Left lobe of liver (tissue), 2 donors: ENCODE results near the gene ECI2. TPM values are rescaled to one million over a fixed set of nuclear protein-coding genes. Genes with fewer than 3 reads are reported as not detected.

Experiments
- ATAC-seq: fragments of 200-7000 bp; cut with Tn5 transposase; one replicate; pipeline ENCODE4 v1.9.1; 2020; ENCODE audit warnings: mild to moderate bottlenecking, moderate library complexity
- DNase-seq: peaks from one replicate; pipeline ENCODE4 v3.0.0-alpha.2; 2020; ENCODE audit warnings: low spot score
- total RNA-seq: library from RNA; stranded (reverse); gene quantifications from one replicate; pipeline ENCODE4 v1.2.1, GENCODE V29; 2021
- donor health status: DM: no; HTN: no; CAD: no; lungs with moderate emphysema.
- donor health status: DM: no; HTN: yes; CAD: no.

ECI2 gene
- 129 TPM for total RNA-seq

GRCh38 chr6:4134841-4135664 is at the start of gene ECI2:
Gene ECI2 (minus strand): TSS chr6:4135575. CDS start chr6:4135560, 15 bp downstream.
- DNase-seq (no peak), ATAC-seq (peak; percentile 35)

GRCh38 chr6:4180652-4181255 is 45.4 kb upstream of the ECI2 start:
- DNase-seq (no peak), ATAC-seq (no peak)

DNA sequence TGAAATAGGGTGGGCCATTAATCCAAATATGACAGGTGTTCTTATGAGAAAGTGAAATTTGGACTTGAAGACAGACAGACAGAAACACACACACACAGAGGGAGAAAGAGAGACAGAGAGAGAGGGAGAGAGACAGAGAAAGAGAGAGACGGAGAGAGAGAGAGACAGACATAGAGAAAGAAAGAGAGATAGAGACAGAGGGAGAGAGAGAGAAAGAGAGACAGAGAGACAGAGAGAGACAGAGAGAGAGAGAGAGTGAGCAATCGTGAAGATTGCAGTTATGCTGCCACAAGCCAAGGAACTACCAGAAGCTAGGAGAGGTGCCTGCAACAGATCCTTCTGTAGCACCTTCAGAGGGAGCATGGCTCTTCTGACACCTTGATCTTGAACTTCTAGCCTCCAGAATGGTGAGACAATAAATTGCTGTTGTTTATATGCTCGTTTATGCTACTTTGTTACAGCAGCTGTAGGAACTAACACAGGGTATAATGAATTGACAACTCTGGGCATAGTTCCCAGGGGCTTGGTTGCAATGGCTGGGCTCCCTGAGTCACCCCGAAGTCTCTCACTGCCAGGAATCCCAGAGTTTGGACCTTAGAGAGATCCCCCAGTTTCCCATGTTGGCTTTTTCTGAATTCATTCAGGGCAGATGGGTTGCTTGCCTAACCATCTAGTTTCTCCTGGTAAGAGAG is 44.7 kb upstream of the ECI2 start:
- DNase-seq (no peak), ATAC-seq (no peak)

DNA sequence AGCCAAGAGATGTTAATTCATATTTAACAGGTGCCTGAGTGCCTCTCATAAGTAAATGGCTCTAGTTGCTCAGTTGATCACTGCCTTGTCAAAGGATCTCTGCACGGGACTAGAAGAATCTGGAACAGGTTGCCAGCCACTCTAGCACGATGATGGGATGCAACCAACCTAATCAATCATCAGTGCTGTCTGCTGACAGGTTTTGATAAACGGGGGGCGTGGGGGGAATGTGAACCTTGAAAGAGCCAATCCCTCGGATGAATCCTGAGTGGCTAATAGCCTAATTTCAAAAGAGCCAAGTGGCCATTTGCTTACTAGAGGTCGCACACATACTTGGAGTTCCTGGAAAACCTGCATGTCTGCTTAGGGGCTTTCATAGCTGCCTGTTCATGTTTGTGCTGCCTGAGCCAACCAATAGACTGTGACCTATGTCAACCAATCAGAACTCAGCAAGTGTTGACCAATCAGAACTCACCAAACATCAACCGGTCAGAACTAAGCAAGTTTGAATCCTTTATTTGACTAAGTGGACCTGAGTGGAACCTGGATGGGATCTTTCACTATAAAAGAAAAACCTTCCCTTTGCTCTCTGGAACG is 43.5 kb upstream of the ECI2 start:
- ATAC-seq (no peak), DNase-seq (no peak)

GRCh38 chr6:4176907-4177306 is 41.5 kb upstream of the ECI2 start:
- ATAC-seq: no peak

DNA sequence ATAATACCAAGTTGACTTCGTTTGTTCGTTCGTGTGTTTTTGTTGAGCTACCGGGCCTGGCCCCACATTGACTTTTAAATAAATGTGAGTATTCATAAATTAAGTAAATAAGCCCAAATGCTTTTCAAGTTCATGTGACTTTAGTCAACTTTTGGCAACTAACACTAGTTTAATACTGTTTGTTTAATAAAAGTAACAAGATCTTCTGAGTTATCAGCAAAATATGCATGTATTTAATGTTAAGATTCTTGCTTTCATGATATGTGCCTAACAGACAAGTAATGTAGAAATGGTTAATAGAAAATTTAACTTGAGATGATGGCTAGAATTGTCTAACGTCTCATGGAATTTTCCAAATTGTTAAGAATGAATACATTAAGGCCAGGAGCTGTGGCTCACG is 38.7 kb upstream of the ECI2 start:
- ATAC-seq: no peak
- DNase-seq: no peak

More at GRCh38 chr6:4176907-4177306, 41.5 kb upstream of the ECI2 start:
- DNase-seq: no peak

DNA sequence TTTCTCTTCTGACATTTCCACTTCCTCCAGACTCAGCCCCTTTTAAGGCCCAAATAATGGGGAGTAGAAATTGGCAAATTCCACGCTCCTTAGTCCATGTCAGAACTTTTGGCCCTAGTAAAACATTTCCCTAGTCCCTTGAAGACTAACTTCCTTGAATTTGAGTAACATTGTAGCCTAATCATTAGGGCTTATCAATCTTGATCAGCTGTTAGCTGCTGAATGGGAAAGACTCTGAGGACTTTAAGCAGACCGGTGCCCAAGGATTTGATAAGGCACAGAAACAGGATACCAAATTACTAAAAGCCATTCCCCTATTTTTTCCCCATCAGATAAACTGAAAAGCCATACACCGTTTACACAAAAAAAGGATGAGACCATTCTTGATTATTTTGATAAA is 37.0 kb upstream of the ECI2 start:
- DNase-seq: no peak
- no peak for ATAC-seq

- no peak for ATAC-seq
Measured at GRCh38 chr6:4170297-4170696, 34.9 kb upstream of the ECI2 start.

DNA sequence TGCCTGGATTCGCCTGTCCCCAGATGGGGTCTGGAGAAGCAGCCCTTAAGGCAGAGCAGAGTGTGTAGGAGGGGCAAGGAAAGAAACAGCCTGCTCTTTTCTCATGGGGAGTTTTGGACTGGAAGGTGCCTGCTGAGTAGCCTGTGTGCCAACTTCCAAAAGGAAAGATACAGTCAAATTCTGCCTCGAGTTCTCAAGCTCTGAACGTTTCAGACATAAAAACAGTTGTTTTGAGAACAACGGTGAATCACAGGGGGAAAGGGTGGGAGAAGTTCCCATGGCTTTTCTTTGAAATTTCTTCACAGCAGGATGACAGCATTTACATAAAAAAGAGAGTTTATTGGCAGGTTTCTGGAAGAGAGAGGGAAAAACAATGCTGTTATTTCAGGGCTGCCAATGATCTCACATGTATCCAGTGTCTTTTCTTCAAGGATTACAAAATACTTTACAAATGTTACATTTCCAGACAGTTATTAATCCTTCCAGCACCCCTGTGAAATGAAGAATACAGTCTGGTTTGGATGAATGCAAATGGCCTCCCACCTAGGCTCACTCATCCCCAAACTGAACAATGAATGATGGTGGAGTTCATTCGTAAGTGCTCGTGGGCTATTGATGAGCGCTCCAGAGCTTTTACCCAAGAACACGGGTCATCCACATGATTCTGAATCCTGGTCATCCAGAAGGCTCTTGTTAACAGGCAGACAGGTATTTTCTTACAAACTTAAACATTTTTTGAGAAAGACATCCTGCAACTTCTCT is 33.8 kb upstream of the ECI2 start:
- DNase-seq (no peak), ATAC-seq (no peak)

More at GRCh38 chr6:4170297-4170696, 34.9 kb upstream of the ECI2 start:
- DNase-seq: no peak

DNA sequence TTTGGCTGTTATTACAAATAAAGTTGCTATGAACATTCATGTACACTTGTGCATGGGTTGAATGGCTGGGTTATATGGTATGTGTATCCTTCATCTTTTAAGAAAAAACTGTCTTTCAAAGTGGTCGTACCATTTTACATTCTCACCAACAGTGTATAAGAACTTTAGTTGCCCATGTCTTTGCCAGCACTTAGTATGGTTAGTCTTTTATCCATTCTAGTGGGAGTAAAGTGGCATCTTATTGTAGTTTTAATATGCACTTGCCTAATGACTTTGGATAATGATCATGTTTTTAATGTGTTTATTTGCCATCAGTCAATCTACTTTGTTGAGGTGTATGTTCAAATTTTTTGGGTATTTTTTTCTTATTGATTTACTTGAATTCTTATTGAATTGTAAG is 32.5 kb upstream of the ECI2 start:
- no peak for ATAC-seq
- no peak for DNase-seq

DNA sequence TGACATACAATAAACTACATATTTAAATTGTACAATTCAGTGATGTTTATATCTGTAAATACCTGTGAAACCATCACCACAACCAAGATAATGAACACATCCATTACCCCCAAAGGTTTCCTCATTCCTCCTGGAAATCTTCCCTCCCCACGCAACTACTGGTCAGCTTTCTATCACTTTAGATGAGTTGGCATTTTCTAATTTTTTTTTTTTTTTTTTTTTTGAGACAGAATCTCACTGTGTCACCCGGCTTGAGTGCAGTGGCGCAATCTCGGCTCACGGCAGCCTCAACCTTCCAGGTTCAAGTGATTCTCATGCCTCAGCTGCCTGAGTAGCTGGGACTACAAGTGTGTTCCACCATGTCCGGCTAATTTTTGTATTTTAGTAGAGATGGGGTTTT is 31.7 kb upstream of the ECI2 start:
- no peak for ATAC-seq
- no peak for DNase-seq

DNA sequence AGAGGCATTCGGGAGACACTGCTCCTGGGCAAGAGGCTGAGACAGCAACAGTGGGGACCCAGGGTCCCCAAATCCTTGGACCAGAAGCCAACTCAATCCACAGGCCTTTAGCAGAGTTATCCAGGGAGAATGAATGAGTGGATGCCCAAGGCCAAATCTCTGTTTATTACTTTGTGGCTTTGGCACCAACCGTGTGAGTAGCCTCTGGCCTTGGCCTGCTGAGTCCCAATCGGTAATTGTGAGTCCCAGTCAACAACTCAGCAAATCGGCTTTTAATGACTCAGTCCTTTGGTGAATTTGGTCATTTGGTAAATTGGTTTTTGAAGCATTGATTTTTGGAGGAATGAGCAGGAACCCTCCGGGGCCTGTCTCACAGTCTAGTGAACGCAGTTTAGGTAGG is 29.1 kb upstream of the ECI2 start:
- DNase-seq: no peak
- ATAC-seq: no peak

DNA sequence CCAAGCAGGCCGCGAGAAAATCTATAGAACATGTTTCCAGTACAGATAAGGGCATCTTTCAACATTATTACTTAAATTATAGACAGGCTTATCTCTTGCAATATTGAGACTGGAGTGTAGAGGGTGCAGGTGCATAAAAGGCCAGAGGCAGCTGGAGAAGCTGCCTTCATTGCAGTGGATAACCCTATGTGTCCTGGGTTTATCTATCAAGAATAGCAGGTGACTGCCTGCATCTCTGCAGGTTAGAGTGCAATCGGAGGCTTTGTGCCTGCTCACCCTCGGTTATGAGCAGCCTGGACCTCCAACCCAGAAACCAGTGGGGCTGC is 28.7 kb upstream of the ECI2 start:
- no peak for ATAC-seq
- no peak for DNase-seq

DNA sequence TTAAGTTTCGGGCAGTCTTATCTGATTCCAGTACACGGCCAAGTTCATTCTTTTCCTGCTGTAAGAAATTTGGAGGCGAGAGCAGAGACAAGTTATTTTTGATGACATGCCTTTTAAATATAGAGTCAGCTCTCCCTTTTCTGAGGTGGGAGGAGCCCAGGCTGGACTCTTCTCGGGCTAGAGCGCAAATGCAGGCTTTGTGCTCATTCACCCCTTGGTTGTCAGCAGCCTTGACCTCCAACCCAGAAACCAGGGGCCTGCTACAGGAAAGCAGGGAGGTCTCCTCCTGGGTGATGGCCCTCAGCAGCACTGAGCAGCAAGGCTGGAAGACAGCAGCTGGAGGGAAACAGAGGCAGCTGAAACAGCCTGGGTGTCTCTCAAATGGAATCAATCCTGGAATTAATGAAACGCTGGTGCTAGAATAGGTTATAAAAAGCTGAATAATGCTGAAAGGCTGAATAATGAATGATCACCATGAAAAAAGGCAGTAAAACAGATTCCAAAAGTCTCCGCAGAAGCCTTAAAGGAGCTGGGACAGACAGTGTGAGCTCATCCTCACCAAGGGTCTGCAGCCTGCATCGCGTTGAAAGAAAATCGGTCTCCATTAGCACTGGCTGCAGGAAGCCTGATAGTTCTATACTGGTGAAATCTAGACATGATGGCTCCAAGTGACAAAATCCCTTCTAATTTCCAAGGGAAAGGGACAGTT is 28.2 kb upstream of the ECI2 start:
- DNase-seq (no peak), ATAC-seq (no peak)

- no peak for DNase-seq
Measured at GRCh38 chr6:4162370-4162769, 27.0 kb upstream of the ECI2 start.

DNA sequence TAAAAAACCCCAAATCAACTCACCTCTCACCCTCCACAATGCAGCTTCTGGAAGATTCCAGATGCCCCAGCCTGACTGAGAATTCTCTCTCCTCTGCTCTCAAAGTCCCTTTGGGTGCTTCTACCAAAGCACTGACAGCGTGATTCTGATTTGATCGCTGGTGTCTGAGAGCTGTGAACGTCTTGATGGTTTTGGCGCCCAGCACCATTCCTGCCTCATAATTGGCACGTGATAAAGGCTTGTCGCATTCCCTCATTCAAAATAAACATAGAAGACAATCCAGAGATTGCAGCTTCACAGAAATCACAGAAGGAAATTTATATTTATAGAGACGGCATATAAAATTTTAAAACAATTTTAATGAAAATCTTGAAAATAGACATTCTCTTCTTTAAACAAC is 24.1 kb upstream of the ECI2 start:
- ATAC-seq (no peak), DNase-seq (no peak)

More at GRCh38 chr6:4162370-4162769, 27.0 kb upstream of the ECI2 start:
- ATAC-seq: no peak

DNA sequence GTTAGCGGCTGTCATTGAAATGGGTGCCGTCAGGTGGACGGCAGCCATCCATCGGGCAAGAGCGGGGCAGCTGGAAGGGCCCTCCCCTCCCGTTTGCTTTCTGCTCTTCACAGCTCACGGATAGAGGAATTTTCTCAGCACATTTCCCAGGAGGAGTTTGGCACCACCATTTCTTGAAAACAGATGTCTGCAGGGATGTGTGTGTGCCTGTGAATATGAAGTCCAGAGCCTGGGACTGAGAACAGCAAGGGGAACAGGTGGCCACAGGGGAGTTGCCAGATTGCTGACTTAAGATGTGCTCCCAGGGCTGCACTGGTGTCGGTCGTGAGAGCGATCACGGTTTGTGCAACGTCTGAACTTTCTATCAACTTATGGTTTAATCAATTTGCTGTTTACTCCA is 22.1 kb upstream of the ECI2 start:
- ATAC-seq (no peak), DNase-seq (no peak)

- ATAC-seq (peak; percentile 99), DNase-seq (peak; percentile 63)
Measured at GRCh38 chr6:4155848-4156466, 20.6 kb upstream of the ECI2 start.

- no peak for ATAC-seq
- DNase-seq: no peak
Measured at GRCh38 chr6:4153514-4153985, 18.2 kb upstream of the ECI2 start.

GRCh38 chr6:4145083-4145482 is 9.7 kb upstream of the ECI2 start:
- no peak for ATAC-seq

More at GRCh38 chr6:4145083-4145482, 9.7 kb upstream of the ECI2 start:
- no peak for DNase-seq
